ENCODE data around the gene LMNTD1.

DNA sequence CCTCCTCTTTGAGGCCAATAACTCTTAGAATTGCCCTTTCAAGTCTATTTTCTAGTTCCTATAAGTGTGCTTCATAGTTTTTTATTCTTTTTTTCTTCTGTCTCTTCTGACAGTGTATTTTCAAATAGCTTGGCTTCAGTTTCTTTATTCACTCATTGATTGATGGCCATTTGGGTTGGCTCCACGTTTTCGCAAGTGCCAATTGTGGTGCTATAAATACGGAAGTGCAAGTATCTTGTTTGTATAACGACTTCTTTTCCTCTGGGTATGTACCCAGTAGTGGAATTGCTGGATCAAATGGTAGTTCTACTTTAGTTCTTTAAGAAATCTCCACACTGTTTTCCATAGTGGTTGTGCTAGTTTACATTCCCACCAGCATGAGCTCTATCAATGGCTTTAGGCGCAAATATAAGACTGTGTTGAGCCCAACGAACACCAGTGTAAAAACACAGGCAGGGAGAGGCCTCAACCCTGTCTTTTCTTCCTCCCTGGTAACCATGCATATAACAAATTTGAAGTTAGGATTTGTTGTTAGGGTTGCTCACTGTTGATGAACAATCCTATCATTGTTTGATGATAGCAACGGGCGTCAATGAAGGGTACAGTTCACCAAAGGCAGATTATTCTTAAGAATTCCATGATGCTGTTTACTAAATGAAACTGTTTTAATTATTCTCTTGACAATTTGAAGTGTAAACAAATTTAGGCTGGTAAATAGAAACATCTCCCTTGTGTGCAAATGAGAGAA, 13.3 kb upstream of the LMNTD1 start:
- TF ChIP-seq MAX (IDR thresholded peaks at IDR 0.05) = no peak
- no peak for TF ChIP-seq EP300 (IDR thresholded peaks at IDR 0.05; ENCODE audit: borderline replicate concordance)
- TF ChIP-seq NFIC (IDR thresholded peaks at IDR 0.05) = no peak
- TF ChIP-seq YY1 (IDR thresholded peaks at IDR 0.05; ENCODE audit: low read depth) = no peak
